Endometrial microvascular endothelial cells (primary cell): Measurements from ENCODE around the gene SERTAD2. TPM values are rescaled to one million over a fixed set of nuclear protein-coding genes. Genes with fewer than 3 reads are reported as not detected.

Experiments
- in situ Hi-C: cut with HindIII; loops from 2 replicates; pipeline ENCODE4 v1.10.0; 2017; ENCODE audit warnings: low sequenced_read_pairs, low pct_unique_long_range_greater_than_20kb; ENCODE audit errors: inconsistent ontology term
- total RNA-seq: library from RNA; depleted of rRNA; stranded (reverse); fragments of >200 nt; gene quantifications from one replicate; pipeline ENCODE4 v1.2.3, GENCODE V29; 2015; ENCODE audit errors: inconsistent ontology term

Gene SERTAD2, protein sequence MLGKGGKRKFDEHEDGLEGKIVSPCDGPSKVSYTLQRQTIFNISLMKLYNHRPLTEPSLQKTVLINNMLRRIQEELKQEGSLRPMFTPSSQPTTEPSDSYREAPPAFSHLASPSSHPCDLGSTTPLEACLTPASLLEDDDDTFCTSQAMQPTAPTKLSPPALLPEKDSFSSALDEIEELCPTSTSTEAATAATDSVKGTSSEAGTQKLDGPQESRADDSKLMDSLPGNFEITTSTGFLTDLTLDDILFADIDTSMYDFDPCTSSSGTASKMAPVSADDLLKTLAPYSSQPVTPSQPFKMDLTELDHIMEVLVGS
- total RNA-seq, result 18.6 TPM

- in situ Hi-C loops, result loop anchor here (25.0 kb wide), 1 partner anchor 184 kb away; no protein-coding TSS in a partner anchor
These were observed at the start of gene SERTAD2 for GRCh38 chr2:64653109-64654062. Gene SERTAD2 (minus strand): TSS chr2:64653913. CDS start chr2:64636871, 17,042 bp downstream.

GRCh38 chr2:64700133-64700809 lies 46.6 kb upstream of the SERTAD2 start:
- in situ Hi-C loops, result no loop called here

- in situ Hi-C loops, result no loop called here
These were observed 46.0 kb upstream of the SERTAD2 start for GRCh38 chr2:64699712-64700111.

DNA sequence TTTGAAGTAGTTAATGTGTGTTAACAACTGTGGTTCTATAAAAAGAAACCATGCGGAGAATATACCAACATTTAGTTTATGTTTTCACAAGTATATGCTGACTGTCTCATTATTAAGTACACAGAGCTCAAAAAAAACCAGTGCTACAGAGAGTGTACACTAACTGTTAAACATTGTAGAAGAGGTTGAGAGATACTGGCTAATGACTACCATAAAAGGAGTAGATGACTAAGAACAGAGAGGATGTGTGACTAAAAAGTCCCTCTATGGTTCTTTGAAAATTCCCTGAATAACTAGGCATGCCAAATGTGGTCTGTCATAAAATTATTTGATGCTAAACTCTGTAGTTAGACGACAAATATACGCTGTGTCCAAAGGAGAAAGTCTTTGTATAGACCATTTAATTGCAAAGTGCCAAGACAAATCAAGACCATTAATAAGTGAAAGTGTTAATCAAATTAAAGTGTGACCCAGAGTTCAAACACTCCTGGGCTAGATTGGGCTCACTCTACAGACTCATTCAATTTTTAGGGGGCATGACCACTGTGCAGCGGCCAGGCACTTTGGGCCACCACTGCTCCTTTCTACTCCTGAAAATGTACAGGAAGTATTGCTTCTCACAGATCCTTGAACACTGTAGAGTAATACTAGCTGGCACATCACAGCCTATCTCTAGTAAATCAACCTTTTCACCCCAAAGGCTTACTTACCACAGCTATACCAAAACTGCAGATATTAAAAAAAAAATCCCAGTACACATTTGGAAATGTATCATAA lies 45.1 kb upstream of the SERTAD2 start:
- in situ Hi-C loops, result no loop called here

DNA sequence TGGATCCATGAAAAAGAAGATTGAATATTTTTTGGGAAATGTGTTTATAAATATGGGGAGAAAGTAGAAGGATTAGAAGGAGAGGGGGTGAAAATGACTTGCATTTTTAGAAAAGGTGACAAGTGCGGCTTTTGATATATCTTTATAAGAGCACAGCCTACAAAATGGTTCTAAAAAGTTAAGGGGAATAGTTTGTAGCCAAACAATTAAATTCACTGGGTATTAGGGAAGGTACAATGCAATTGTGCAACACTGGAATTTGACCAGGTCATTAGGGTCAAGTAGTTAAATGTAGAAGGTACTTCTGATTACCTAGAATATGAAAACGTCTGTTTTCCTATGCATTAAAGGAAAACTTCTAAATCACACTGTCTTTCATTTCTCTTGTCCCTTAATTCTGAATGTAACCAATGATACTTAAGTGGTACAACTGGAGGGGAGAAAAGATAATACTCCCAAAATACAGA lies 44.5 kb upstream of the SERTAD2 start:
- in situ Hi-C loops, result no loop called here

GRCh38 chr2:64697297-64698176 lies 43.8 kb upstream of the SERTAD2 start:
- in situ Hi-C loops, result no loop called here

GRCh38 chr2:64696636-64697035 lies 42.9 kb upstream of the SERTAD2 start:
- in situ Hi-C loops, result no loop called here

DNA sequence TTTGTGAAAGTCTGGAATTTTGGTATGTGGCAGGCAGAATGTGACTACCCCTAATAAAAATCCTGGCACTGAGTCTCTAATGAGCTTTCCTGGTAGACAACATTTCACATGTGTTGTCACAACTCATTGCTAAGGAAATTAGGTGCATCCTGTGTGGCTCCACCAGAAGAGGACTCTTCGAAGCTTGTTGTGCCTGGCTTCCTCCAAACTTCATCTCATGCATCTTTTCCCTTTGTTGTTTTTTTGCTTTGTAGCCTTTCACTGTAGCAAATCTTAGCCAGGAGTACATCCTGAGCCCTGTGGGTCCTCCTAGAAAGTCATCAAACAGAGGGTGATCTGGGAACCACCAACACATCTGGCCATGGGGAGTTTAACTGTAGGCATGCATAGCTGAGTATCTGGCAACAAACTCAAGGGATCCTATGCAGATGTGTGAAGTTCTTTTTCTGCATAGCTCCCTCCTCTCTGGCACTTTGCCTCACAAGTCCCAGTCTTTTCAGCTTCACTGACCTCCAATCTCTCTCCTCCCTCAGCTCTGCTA lies 42.1 kb upstream of the SERTAD2 start:
- in situ Hi-C loops, result no loop called here

- in situ Hi-C loops, result no loop called here
These were observed 38.7 kb upstream of the SERTAD2 start for GRCh38 chr2:64692401-64692800.

- in situ Hi-C loops, result no loop called here
These were observed 35.2 kb upstream of the SERTAD2 start for GRCh38 chr2:64688909-64689308.

GRCh38 chr2:64686283-64686956 lies 32.7 kb upstream of the SERTAD2 start:
- in situ Hi-C loops, result no loop called here

DNA sequence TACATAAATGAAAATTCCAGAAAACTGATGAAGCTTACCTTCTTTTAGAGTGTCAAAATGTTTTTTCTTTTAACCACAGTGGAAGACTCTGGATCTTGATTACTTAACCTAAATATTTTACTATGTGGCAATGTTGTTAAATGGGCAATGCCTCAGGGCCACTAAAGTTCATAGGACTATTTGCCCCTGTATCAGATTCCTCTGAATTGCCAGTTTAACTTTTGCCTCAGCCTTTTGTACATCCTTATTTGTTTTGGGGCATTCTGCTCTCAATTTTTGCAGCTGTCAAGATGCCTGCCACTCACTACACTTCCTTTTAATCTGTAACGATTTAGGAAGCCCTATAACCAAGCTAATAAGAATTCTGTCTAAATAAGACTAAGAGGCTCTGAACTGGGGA lies 31.7 kb upstream of the SERTAD2 start:
- in situ Hi-C loops, result no loop called here

DNA sequence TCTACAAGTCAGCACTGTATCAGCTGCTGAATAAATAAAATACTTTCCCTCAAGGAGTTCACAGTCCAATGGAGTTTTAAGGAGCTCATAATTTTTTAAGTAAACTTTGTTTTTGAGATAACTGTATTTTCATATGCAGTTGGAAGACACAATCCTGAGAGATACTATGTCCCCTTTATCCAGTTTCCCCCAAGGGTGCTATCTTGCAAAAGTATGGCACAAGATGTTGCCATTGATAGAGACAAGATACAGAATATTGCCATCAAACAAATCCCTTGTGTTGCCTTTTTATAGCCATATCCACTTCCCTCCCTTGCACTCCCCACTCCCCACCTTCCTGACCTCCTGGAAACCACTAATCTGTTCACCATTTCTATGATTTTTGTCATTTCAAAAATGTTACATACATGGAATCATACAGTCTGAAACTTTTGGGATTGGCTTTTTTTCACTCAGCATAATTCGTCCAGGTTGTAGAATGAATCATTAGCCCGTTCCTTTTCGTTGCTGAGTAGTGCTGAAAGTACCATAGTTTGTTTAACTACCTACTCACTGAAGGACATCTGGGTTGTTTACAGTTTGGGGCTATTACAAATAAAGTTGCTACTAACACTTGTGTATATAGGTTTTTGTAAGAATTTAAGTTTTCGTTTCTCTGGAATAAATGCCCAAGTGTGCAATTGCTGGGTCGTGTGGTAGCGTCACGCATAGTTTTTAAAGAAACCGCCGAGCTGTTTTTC lies 30.2 kb upstream of the SERTAD2 start:
- in situ Hi-C loops, result no loop called here

GRCh38 chr2:64681479-64681967 lies 27.8 kb upstream of the SERTAD2 start:
- in situ Hi-C loops, result no loop called here

DNA sequence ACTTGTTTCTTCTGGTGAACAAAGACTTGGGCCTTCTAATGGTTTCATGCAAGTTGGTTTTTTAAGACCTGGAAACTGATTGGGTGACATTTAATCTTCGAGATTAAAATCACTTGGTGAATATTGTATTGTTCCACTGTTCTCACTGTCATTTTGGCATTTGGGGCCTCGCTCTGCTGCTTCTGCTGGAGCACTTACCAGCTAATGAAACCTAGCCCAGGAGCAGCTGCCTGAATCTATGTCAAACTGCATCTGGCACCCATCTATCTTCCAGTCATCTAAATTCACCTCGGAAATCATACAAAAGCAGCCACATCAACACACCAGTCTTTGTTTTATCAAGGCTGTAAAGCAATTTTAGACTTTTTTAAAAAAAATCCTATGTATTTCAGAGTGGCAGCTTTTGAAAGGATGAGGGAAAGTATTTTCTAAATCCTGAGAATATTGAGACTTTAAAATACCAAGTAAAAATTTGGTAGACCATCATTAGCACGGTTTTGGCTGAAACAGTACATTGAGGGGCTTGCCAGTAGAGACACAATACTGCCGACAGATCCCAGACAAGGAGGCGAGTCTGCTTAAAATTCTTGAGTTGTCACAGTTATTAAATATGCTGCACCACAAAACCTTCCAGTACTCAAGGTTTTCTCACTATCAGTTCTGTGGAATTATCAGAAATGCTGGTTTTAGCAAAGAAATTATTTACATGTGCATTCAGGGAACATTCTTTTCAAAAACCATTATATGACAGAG lies 26.1 kb upstream of the SERTAD2 start:
- in situ Hi-C loops, result no loop called here
